ENCODE results near the gene ERICH4.
"Not testable (repeated sequence)": the region's sequence is repeated elsewhere in the genome, so short reads cannot be mapped to it uniquely, and the experiment has no call there.

The ERICH4 gene

DNA sequence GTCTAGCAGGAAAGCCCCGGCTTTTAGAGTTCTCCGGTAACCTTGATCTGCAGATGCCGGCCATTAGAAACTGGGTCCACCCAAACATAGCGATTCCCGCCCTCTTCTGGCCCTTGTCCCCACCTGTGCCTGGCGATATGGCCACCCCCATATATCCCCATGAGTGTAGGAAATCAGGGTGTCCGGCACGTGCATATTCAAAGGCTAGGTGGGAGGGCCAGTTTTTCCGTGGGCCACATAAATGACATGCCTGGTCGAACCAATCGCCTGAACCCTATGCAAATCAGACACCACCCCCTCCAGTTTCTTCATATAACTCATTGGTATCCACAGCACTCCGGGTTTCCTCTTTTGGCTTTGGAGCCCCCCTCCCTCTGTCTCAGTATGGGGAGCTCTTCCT is 37.4 kb downstream of the ERICH4 start:
- no peak for DNase-seq

DNA sequence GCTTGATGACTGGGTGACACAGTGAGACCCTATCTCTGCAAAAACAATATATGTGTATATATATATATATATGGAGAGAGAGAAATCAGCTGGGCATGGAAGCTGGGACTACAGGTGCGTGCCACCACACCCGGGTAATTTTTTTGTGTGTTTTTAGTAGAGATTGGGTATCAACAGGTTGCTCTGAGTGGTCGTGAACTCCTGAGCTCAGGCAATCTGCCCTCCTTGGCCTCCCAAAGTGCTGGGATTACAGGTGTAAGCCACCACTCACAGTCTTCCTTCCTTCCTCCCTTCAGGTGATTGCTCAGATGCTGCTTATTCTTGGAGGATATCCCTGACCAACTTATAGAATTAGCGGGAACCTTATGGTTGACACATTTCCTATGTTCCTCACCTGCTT is 41.9 kb downstream of the ERICH4 start:
- no peak for DNase-seq

DNA sequence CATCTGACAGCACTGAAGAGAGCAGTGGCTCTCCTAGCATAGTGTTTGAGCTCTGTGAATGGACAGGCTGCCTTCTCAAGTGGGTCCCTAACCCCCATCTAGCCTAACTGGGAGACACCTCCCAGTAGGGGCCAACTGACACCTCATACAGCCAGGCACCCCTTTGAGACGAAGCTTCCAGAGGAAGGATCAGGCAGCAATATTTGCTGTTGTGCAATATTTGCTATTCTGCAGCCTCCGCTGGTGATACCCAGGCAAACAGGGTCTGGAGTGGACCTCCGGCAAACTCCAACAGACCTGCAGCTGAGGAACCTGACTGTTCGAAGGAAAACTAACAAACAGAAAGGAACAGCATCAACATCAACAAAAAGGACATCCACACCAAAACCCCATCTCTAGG is 44.0 kb downstream of the ERICH4 start:
- DNase-seq = not testable (repeated sequence)

DNA sequence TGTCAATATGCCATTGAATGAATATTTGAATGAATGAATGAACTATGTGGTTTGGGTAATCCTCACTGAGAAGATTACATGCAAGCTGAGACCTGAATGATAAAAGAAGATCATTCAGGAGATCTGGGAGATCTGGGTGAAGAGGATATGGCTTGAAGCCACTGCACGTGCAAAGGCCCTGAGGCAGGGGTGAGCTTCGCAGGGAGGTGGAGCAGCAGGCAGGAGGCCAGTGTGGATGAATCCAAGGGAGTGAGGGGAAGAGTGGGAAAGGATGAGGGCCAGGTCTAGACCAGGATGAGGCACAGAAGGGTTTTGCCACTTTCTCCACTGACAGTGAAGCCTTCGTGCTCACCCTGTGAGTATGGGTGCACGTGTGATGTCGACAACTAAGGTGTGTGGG is 49.9 kb downstream of the ERICH4 start:
- DNase-seq = no peak
